Rectal smooth muscle tissue (tissue), 1 donor: ENCODE results near the gene PLP2.
"Not testable (repeated sequence)": the region's sequence is repeated elsewhere in the genome, so short reads cannot be mapped to it uniquely, and the experiment has no call there.

ENCODE experiments used
- H3K27ac ChIP-seq: one replicate; pipeline ENCODE4 v1.7.0; 2013; ENCODE audit warnings: low read depth, low read length, inconsistent platforms
- H3K27me3 ChIP-seq: one replicate; pipeline ENCODE4 v1.7.0; 2013; ENCODE audit warnings: low read length; ENCODE audit not compliant: control insufficient read depth, insufficient read depth
- H3K36me3 ChIP-seq: one replicate; pipeline ENCODE4 v1.7.0; 2013; ENCODE audit warnings: low read length; ENCODE audit not compliant: control insufficient read depth, insufficient read depth
- H3K4me1 ChIP-seq: one replicate; pipeline ENCODE4 v1.7.0; 2013; ENCODE audit warnings: low read length; ENCODE audit not compliant: control insufficient read depth, insufficient read depth
- H3K4me3 ChIP-seq: one replicate; pipeline ENCODE4 v1.7.0; 2013; ENCODE audit warnings: low read length
- H3K9ac ChIP-seq: one replicate; pipeline ENCODE4 v1.7.0; 2013; ENCODE audit warnings: low read length

Gene PLP2

DNA sequence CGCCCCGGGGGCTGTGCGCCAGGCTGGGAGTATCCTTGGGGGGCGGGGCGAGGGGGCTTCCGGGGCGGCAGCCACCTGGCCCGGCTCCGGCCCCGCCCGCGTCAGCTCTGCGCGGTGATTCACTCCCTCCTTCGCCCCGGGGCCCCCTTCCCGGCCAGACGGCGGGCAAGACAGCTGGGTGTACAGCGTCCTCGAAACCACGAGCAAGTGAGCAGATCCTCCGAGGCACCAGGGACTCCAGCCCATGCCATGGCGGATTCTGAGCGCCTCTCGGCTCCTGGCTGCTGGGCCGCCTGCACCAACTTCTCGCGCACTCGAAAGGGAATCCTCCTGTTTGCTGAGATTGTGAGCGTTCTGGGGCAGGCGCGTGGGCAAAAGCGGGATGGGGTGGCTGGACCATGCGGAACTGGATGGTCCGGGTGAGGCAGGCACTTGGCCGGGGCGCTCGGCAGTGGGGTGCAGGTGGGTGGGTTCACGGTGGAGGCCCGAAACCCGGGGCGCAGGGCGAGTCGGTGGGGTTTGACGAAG, at the start of gene PLP2:
PLP2 (plus strand) TSS at position 147 of the 528 bp plus-strand sequence; CDS start at position 250, 103 bp downstream.
- Histone ChIP-seq H3K36me3 (peaks cover 4% of the 10 kb centered on the region), H3K4me1 (no peaks in the 10 kb centered on the region), H3K27ac (peak within 1 kb of the TSS; percentile 84), H3K27me3 (no peaks in the 10 kb centered on the region), H3K9ac (peak within 1 kb of the TSS; percentile 57), H3K4me3 (peak within 1 kb of the TSS; percentile 59)

DNA sequence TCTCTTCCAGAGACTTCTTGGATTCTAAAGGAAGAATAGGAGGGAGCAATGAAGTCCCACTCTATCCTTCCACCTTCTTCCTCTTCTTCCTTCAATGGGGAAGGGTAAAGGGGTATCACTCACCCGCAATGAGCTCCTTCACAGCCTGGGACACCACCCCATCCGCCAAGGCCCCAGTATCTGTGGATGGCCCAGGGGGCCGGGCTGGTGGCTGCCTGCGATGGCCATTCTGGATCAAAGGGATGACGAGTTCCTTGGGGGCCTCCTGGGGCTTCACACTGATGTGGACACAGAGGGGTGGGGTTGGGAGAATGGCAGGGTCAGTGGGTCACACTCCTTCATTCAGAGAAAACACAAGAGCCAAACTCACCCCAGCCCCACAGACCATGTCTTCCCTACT, 49.2 kb upstream of the PLP2 start:
- Histone ChIP-seq H3K36me3 (peaks cover 2% of the 10 kb centered on the region), H3K27me3 (no peaks in the 10 kb centered on the region), H3K27ac (no peak overlapping the region), H3K9ac (no peak overlapping the region), H3K4me3 (peak overlapping the region; percentile 86), H3K4me1 (no peaks in the 10 kb centered on the region)

- not testable (repeated sequence) for H3K9ac ChIP-seq, H3K36me3 ChIP-seq, H3K4me1 ChIP-seq, H3K27ac ChIP-seq, H3K4me3 ChIP-seq, H3K27me3 ChIP-seq
These were observed 43.9 kb upstream of the PLP2 start for GRCh38 chrX:49127742-49128258.

DNA sequence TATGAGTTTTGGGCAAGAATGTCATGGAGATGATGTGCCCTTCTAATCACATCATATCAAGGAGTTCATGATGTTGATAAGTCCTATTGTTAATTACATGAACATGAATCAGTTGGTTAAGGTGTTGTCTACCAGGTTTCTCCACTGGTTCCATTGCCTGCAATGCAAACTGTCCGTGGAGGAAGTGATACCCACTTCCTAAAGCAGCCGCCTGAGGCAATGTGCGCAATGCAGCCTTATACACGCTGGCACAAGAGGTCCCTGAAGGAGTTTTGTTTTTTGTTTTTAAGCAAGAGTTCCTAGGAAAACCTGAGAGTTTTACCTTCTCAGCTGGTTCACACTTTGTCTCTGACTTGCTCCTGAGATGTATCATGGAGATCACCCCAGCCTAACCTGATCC, 42.3 kb upstream of the PLP2 start:
- Histone ChIP-seq H3K27ac (no peak overlapping the region), H3K4me1 (no peaks in the 10 kb centered on the region), H3K4me3 (no peak overlapping the region), H3K27me3 (no peaks in the 10 kb centered on the region), H3K9ac (no peak overlapping the region), H3K36me3 (no peaks in the 10 kb centered on the region)

GRCh38 chrX:49132275-49132674, 39.4 kb upstream of the PLP2 start:
- not testable (repeated sequence) for H3K4me3 ChIP-seq, H3K4me1 ChIP-seq, H3K36me3 ChIP-seq, H3K27ac ChIP-seq, H3K27me3 ChIP-seq, H3K9ac ChIP-seq

GRCh38 chrX:49133759-49134158, 37.9 kb upstream of the PLP2 start:
- no peaks in the 10 kb centered on the region for H3K36me3 ChIP-seq
- no peak overlapping the region for H3K4me3 ChIP-seq
- H3K4me1 ChIP-seq = no peaks in the 10 kb centered on the region
- no peaks in the 10 kb centered on the region for H3K27me3 ChIP-seq
- no peak overlapping the region for H3K9ac ChIP-seq
- no peak overlapping the region for H3K27ac ChIP-seq

DNA sequence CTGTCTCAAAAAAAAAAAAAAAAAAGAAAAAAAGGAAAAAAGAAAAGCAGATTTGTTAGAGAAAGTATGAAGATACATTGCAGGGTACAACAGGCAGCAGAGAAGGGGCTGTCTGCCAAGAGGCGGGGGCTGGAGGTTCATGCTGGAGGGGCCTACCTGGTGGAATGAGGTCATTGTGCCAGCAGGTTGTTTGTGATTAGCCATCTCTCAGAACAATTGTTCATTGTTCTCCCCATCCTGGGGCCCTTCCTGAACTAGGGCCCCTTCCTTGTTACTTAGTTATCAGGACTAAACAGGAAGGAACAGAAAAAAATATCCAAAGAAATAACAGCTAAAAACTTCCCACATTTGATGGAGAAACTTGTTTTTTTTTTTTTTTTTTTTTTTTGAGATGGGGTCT, 34.2 kb upstream of the PLP2 start:
- H3K9ac ChIP-seq = no peak overlapping the region
- H3K36me3 ChIP-seq = no peaks in the 10 kb centered on the region
- H3K27me3 ChIP-seq = no peaks in the 10 kb centered on the region
- H3K27ac ChIP-seq = no peak overlapping the region
- no peaks in the 10 kb centered on the region for H3K4me1 ChIP-seq
- H3K4me3 ChIP-seq = no peak overlapping the region

GRCh38 chrX:49139713-49140112, 32.0 kb upstream of the PLP2 start:
- Histone ChIP-seq H3K27ac (no peak overlapping the region), H3K4me3 (no peak overlapping the region), H3K27me3 (no peaks in the 10 kb centered on the region), H3K4me1 (no peaks in the 10 kb centered on the region), H3K9ac (no peak overlapping the region), H3K36me3 (no peaks in the 10 kb centered on the region)

- H3K27me3 ChIP-seq, H3K9ac ChIP-seq, H3K36me3 ChIP-seq, H3K4me1 ChIP-seq, H3K27ac ChIP-seq, H3K4me3 ChIP-seq: not testable (repeated sequence)
These were observed 29.4 kb upstream of the PLP2 start for GRCh38 chrX:49142264-49142663.

GRCh38 chrX:49143154-49143553, 28.5 kb upstream of the PLP2 start:
- H3K9ac ChIP-seq, H3K4me1 ChIP-seq, H3K27ac ChIP-seq, H3K27me3 ChIP-seq, H3K36me3 ChIP-seq, H3K4me3 ChIP-seq: not testable (repeated sequence)

DNA sequence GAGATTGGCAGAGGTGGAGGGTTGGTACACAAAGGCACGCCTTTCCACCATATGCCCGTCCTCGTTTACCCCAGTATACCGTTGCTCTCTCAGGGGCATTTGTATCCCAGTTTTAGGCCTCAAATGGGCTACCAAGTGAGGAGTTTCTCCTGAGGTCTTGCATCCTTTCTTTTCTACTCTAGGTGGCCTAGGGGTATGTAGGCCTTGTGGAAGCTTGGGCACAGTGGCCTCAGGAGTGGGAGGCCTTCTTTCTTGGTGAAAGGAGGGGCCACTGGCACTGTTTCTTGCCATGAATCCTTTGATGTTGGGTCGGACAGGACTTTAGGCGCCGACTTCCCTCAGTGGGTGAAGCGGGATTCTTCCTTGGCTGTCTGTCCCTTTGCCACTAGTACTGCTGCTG, 24.4 kb upstream of the PLP2 start:
- Histone ChIP-seq H3K36me3 (no peaks in the 10 kb centered on the region), H3K4me1 (no peaks in the 10 kb centered on the region), H3K4me3 (no peak overlapping the region), H3K27me3 (no peaks in the 10 kb centered on the region), H3K27ac (no peak overlapping the region), H3K9ac (no peak overlapping the region)

- no peak overlapping the region for H3K4me3 ChIP-seq
These were observed 23.8 kb upstream of the PLP2 start for GRCh38 chrX:49147936-49148335.

GRCh38 chrX:49148390-49149100, 23.2 kb upstream of the PLP2 start:
- H3K4me3 ChIP-seq, H3K4me1 ChIP-seq, H3K9ac ChIP-seq, H3K36me3 ChIP-seq, H3K27me3 ChIP-seq, H3K27ac ChIP-seq: not testable (repeated sequence)

More at GRCh38 chrX:49147936-49148335, 23.8 kb upstream of the PLP2 start:
- Histone ChIP-seq H3K27me3 (no peaks in the 10 kb centered on the region), H3K36me3 (no peaks in the 10 kb centered on the region), H3K4me1 (no peaks in the 10 kb centered on the region), H3K27ac (no peak overlapping the region), H3K9ac (no peak overlapping the region)
